ENCODE results near the gene NOD1.

DNA sequence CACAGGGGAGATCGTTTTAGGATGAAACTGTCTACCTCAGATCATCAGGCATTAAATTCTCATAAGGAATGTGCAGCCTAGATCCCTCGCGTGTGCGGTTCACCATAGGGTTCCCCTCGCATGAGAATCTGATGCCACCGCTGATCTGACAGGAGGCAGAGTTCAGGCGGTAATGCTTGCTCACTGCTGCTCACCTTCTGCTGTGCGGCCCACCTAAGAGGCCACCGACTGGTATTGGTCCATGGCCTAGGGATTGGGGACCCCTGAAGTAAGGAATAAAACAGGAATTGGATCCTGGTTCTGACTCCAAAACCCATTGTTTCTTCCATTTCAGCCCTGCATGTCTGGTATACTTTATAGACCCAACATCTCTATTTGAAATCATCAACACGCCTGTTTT, 4.1 kb downstream of the NOD1 start:
- TF ChIP-seq, protein P1, sequence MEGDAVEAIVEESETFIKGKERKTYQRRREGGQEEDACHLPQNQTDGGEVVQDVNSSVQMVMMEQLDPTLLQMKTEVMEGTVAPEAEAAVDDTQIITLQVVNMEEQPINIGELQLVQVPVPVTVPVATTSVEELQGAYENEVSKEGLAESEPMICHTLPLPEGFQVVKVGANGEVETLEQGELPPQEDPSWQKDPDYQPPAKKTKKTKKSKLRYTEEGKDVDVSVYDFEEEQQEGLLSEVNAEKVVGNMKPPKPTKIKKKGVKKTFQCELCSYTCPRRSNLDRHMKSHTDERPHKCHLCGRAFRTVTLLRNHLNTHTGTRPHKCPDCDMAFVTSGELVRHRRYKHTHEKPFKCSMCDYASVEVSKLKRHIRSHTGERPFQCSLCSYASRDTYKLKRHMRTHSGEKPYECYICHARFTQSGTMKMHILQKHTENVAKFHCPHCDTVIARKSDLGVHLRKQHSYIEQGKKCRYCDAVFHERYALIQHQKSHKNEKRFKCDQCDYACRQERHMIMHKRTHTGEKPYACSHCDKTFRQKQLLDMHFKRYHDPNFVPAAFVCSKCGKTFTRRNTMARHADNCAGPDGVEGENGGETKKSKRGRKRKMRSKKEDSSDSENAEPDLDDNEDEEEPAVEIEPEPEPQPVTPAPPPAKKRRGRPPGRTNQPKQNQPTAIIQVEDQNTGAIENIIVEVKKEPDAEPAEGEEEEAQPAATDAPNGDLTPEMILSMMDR (IDR thresholded peaks at IDR 0.05): no peak
- TF ChIP-seq POLR2A (IDR thresholded peaks at IDR 0.05): no peak
